Fibroblast of villous mesenchyme (primary cell): ENCODE results near the gene CBX5. TPM values are rescaled to one million over a fixed set of nuclear protein-coding genes. Genes with fewer than 3 reads are reported as not detected.
A peak's percentile ranks its signal among the peaks of the same experiment; 100 is the strongest.

Experiments
- DNase-seq: peaks from one replicate; pipeline ENCODE4 v3.0.0-alpha.2; 2010; ENCODE audit warnings: low read depth
- H3K4me3 ChIP-seq: 2 replicates; pipeline ENCODE4 v1.5.1; 2011; ENCODE audit warnings: low read depth, mild to moderate bottlenecking, low read length
- total RNA-seq: library from RNA; depleted of rRNA; stranded (reverse); fragments of >200 nt; gene quantifications from 2 replicates; pipeline ENCODE4 v1.2.3, GENCODE V29; 2012
- TF ChIP-seq, protein P1 (sequence below): IDR thresholded peaks from 2 replicates; pipeline ENCODE4 v1.5.1; 2012; ENCODE audit warnings: low read depth, mild to moderate bottlenecking, low read length; ENCODE audit not compliant: insufficient read depth

Gene CBX5
- total RNA-seq, 1 donor = 68.7 TPM

- TF ChIP-seq, protein P1, sequence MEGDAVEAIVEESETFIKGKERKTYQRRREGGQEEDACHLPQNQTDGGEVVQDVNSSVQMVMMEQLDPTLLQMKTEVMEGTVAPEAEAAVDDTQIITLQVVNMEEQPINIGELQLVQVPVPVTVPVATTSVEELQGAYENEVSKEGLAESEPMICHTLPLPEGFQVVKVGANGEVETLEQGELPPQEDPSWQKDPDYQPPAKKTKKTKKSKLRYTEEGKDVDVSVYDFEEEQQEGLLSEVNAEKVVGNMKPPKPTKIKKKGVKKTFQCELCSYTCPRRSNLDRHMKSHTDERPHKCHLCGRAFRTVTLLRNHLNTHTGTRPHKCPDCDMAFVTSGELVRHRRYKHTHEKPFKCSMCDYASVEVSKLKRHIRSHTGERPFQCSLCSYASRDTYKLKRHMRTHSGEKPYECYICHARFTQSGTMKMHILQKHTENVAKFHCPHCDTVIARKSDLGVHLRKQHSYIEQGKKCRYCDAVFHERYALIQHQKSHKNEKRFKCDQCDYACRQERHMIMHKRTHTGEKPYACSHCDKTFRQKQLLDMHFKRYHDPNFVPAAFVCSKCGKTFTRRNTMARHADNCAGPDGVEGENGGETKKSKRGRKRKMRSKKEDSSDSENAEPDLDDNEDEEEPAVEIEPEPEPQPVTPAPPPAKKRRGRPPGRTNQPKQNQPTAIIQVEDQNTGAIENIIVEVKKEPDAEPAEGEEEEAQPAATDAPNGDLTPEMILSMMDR = no peak
- H3K4me3 ChIP-seq = no peak overlapping the region
- peak; percentile 86 for DNase-seq
These were observed 27.2 kb upstream of the CBX5 start for GRCh38 chr12:54306925-54307741.

DNA sequence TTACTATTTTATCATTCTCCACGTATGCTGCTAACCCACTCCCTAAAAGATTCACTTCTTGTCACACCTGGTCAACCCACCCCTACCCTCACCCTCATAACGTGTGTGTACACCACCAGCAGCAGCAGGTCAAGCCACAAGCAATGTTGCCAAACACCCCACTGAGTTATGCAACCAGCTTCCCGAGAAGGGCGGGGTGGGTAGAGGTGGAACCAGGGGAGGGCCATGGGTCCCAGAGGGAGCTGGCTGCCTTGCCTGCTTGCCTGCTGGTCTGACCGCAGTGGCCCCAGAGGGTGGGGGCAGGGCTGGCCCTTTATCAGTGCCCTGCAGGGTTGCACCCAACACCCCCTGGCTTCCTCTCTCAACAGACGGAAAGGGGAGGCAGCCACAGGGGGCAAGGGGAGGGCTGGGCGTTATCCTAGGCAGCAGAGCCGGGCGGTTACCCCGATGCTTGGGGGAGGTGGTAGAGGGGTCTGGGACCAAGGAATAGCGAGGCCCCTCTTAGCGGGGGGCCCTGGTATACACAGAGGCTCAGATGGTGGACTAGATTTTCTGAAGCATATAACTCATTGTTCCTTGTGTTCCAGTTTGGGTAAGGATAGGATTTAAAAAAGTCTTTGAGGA lies 24.4 kb upstream of the CBX5 start:
- H3K4me3 ChIP-seq = peak overlapping the region; percentile 2
- TF ChIP-seq, protein P1 = no peak
- peak; percentile 84 for DNase-seq

DNA sequence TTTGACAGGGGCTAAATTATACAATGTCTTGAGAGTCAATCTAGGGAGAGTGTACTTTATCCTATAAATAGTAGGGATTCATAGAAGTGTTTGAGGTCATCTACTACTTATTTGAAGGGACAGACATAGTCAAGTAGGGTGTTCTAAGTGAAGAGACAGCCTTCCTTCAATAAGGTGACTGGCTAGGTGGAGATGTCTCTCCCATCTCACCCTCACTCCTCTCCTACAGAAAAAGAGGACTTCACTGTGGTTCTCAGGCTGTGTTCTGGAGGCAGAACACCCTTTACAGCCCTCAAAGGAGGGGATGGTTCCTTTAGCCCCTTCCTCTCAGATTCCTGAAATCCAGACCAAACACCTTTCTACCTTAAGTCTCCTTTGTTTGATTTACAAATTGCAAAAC lies 23.7 kb upstream of the CBX5 start:
- no peak overlapping the region for H3K4me3 ChIP-seq
- DNase-seq = no peak
- TF ChIP-seq, protein P1 = no peak

DNA sequence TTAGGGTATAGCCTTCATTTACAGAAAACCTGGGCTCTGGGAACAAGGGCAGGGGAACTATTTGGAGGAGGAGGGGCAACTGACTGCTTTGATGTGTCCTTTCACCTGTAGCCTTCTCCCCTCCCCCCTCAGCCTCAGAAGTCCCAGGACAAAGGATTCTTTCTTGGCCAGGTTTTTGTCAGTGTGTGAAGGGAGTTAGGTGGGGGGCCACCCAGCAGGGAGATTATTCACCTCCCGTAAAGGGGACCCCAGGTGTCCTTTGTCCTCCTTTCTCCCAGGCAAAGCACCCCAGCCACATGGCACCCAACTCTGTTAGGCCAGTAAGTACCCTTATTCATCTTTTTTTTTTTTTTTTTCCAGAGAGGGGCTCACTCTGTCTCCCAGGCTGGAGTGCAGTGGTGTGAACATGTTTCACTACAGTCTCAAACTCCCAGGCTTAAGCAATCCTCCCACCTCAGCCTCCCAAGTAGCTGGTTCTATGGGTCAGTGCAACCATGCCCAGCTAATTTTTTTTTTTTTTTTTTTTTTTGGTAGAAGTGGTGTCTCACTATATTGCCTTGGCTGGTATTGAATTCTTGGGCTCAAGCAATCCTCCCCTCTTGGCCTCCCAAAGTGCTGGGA lies 21.6 kb upstream of the CBX5 start:
- DNase-seq = no peak
- H3K4me3 ChIP-seq = no peak overlapping the region
- TF ChIP-seq, protein P1 = no peak

- H3K4me3 ChIP-seq = peak within 1 kb of the TSS; percentile 42
- DNase-seq = peak; percentile 67
- TF ChIP-seq, protein P1 = peak; percentile 13
These were observed 21.0 kb upstream of the CBX5 start, which contains the start of gene NFE2 for GRCh38 chr12:54300732-54301427. NFE2 (minus strand) TSS chr12:54301015; CDS start chr12:54295248, 5,767 bp downstream.

GRCh38 chr12:54300225-54300731 lies 20.4 kb upstream of the CBX5 start:
- no peak for DNase-seq
- TF ChIP-seq, protein P1 = no peak
- peak overlapping the region; percentile 42 for H3K4me3 ChIP-seq
